K562 (cell line): ENCODE results near the gene B3GAT1. TPM values are rescaled to one million over a fixed set of nuclear protein-coding genes. Genes with fewer than 3 reads are reported as not detected.

Experiments
- ATAC-seq: fragments of 200-7000 bp; cut with Tn5 transposase; 3 replicates; pipeline ENCODE4 v1.9.1; 2020; ENCODE audit warnings: moderate library complexity
- BruUV-seq: library from RNA; stranded (reverse); fragments of 400-500 nt; replicated peaks from 2 replicates; lab custom pipeline; 2021; lab: Mats Ljungman, UMichigan
- CTCF ChIA-PET: fragments of 300-600 bp; formaldehyde crosslinking; extraction: SDS; loops from one replicate; lab custom pipeline; 2021; ENCODE audit warnings: low intra/inter-chr PET ratio; lab: Yijun Ruan, JAX
- POLR2A ChIA-PET: fragments of 300-600, 350-650 bp; sonication (Branson Sonifier 250); formaldehyde crosslinking; extraction: SDS; loops from one replicate; lab custom pipeline; 2021; ENCODE audit warnings: antibody characterized with exemption, inconsistent platforms; lab: Yijun Ruan, JAX
- DNase-seq, 4 experiments: peaks; one replicate each; pipeline versions ENCODE4 v3.0.0 to v3.0.0-alpha.2; 2011 to 2018; ENCODE audit warnings: low spot score in 3 of 4, mixed read lengths in 3 of 4; ENCODE audit errors: extremely low read depth in 1 of 4
- FAIRE-seq: peaks from 2 replicates; lab custom pipeline; 2011; peaks lifted over from hg19 to GRCh38; lab: Jason Lieb, UNC
- H2AFZ ChIP-seq: 2 replicates; pipeline ENCODE4 v1.6.0; 2011; ENCODE audit warnings: low read depth, low read length, control low read depth, inconsistent platforms
- H3K27ac ChIP-seq: fragments of 200-600 bp; 3 replicates; pipeline ENCODE4 v1.8.0; 2011; ENCODE audit warnings: low read depth, mild to moderate bottlenecking, control low read depth, inconsistent platforms, low read length, moderate library complexity, mixed read lengths; ENCODE audit errors: extremely low read depth
- H3K27me3 ChIP-seq, 2 experiments: fragments of 300-600 bp in 1 of 2; 2 replicates in 1 of 2; 3 replicates in 1 of 2; pipeline versions ENCODE4 v1.6.0 to v1.8.0; 2011; ENCODE audit warnings: inconsistent platforms in 2 of 2, low read length in 2 of 2, mild to moderate bottlenecking in 1 of 2, mixed read lengths in 1 of 2, moderate library complexity in 1 of 2; ENCODE audit not compliant: control insufficient read depth in 2 of 2, insufficient read depth in 2 of 2
- H3K36me3 ChIP-seq: fragments of 300-600 bp; 3 replicates; pipeline ENCODE4 v1.8.0; 2011; ENCODE audit warnings: mild to moderate bottlenecking, low read length, inconsistent platforms; ENCODE audit not compliant: control insufficient read depth, insufficient read depth
- H3K4me1 ChIP-seq, 2 experiments: fragments of 200-600 bp in 1 of 2; replicated peaks in 1 of 2; 2 replicates in 1 of 2; 3 replicates in 1 of 2; pipeline versions ENCODE4 v1.5.1 to v1.8.0; 2011; ENCODE audit warnings: inconsistent platforms in 2 of 2, low read length in 2 of 2, mild to moderate bottlenecking in 1 of 2, mixed read lengths in 1 of 2, moderate library complexity in 1 of 2; ENCODE audit not compliant: control insufficient read depth in 2 of 2, insufficient read depth in 2 of 2
- H3K4me2 ChIP-seq: 2 replicates; pipeline ENCODE4 v1.6.1; 2011; ENCODE audit warnings: low read length, control low read depth, inconsistent platforms, mixed read lengths; ENCODE audit not compliant: insufficient read depth
- H3K4me3 ChIP-seq: fragments of 200-600 bp; sonication (generic), shearing (Covaris generic); 2 replicates; pipeline ENCODE4 v1.5.1; 2016; ENCODE audit warnings: control low read depth, inconsistent platforms
- H3K79me2 ChIP-seq: fragments of 200-600 bp; 3 replicates; pipeline ENCODE4 v1.8.0; 2011; ENCODE audit warnings: low read length, inconsistent platforms; ENCODE audit not compliant: control insufficient read depth, insufficient read depth
- H3K9ac ChIP-seq, 2 experiments: 2 replicates each; pipeline versions ENCODE4 v1.6.0 to v1.6.1; 2011; ENCODE audit warnings: low read depth in 2 of 2, low read length in 2 of 2, control low read depth in 1 of 2, inconsistent platforms in 1 of 2, mild to moderate bottlenecking in 1 of 2, mixed read lengths in 1 of 2; ENCODE audit not compliant: insufficient read depth in 1 of 2
- H3K9me1 ChIP-seq: one replicate; pipeline ENCODE4 v1.6.0; 2011; ENCODE audit warnings: inconsistent platforms, mild to moderate bottlenecking, low read length, moderate library complexity; ENCODE audit not compliant: control insufficient read depth, insufficient read depth
- H3K9me3 ChIP-seq: replicated peaks from 2 replicates; pipeline ENCODE4 v1.5.1; 2011; ENCODE audit warnings: low read depth, low read length, inconsistent platforms; ENCODE audit not compliant: control insufficient read depth, insufficient read depth
- H4K20me1 ChIP-seq: replicated peaks from 2 replicates; pipeline ENCODE4 v1.6.1; 2011; ENCODE audit warnings: low read length, inconsistent platforms, mixed read lengths; ENCODE audit not compliant: control insufficient read depth, insufficient read depth
- LCOR ChIP-seq: sonication (generic); formaldehyde crosslinking; IDR thresholded peaks from 2 replicates; pipeline ENCODE4 v1.8.0; 2022; ENCODE audit warnings: mild to moderate bottlenecking, missing genetic modification reagents
- NR4A1 ChIP-seq, 2 experiments: fragments of 250-450 bp in 1 of 2; fragments of 450-650 bp in 1 of 2; sonication (Bioruptor Pico) in 1 of 2; IDR thresholded peaks; 2 replicates each; pipeline versions ENCODE4 v1.4.0 to v1.6.1; 2016 to 2020; ENCODE audit warnings: mild to moderate bottlenecking in 2 of 2, missing compliant biosample characterization in 1 of 2, missing genetic modification characterization in 1 of 2, moderate library complexity in 1 of 2
- RFX1 ChIP-seq: fragments of 450-650 bp; IDR thresholded peaks from 2 replicates; pipeline ENCODE4 v1.6.1; 2016; ENCODE audit warnings: mild to moderate bottlenecking, moderate library complexity
- SMARCA5 ChIP-seq: fragments of 450-650 bp; IDR thresholded peaks from 2 replicates; pipeline ENCODE4 v1.6.1; 2016
- YY1 ChIP-seq, 3 experiments: IDR thresholded peaks; 2 replicates each; pipeline ENCODE4 v1.6.1; 2011; ENCODE audit warnings: low read length in 2 of 3, mild to moderate bottlenecking in 2 of 3, moderate library complexity in 2 of 3, borderline replicate concordance in 1 of 3, control low read depth in 1 of 3, low read depth in 1 of 3; ENCODE audit not compliant: insufficient read depth in 3 of 3, insufficient replicate concordance in 2 of 3, control insufficient read depth in 1 of 3, insufficient read length in 1 of 3; ENCODE audit errors: extremely low read depth in 1 of 3
- ZNF121 ChIP-seq: sonication (generic); formaldehyde crosslinking; conservative IDR thresholded peaks from 2 replicates; pipeline ENCODE4 v1.8.0; 2022; ENCODE audit warnings: missing genetic modification reagents
- WGBS: fragments of 100-300 bp; shearing (Covaris generic); methylation state at CpG from one replicate; pipeline ENCODE4 v1.1.6; 2016; ENCODE audit warnings: low coverage, mixed read lengths; ENCODE audit not compliant: insufficient coverage; ENCODE audit errors: missing lambda C conversion rate; 5-methylcytosine and 5-hydroxymethylcytosine counted together
- in situ Hi-C: fragments of 300-500 bp; cut with MboI; formaldehyde crosslinking; loops from 4 replicates; pipeline ENCODE4 v1.15.0; 2018; ENCODE audit warnings: inconsistent platforms, mixed read lengths
- intact Hi-C: fragments of 100-400 bp; cut with micrococcal nuclease; formaldehyde crosslinking; loops from 2 replicates; pipeline ENCODE4 v1.14.2; 2022
- polyA plus RNA-seq, 8 experiments: library from polyadenylated mRNA; depleted of rRNA in 4 of 8; stranded (reverse) in 5 of 8; unstranded in 3 of 8; fragments of >200 nt; fragmentation: Nextera tagmentation in 2 of 8; fragmentation: Illumina TruSeq in 1 of 8; extraction: Ambion mirVana in 2 of 8; extraction: Trizol in 1 of 8; gene quantifications; 2 replicates each; pipeline versions ENCODE4 v1.2.1 to v1.2.3, GENCODE V29; 2011 to 2014; ENCODE audit warnings: inconsistent platforms in 1 of 8, missing spikeins in 1 of 8
- total RNA-seq, 7 experiments: library from RNA; depleted of rRNA in 6 of 7; stranded (reverse); fragments of >200 nt in 6 of 7; fragmentation: Illumina TruSeq in 2 of 7; extraction: Trizol in 2 of 7; gene quantifications; 2 replicates each; pipeline versions ENCODE4 v1.2.1 to v1.2.3, GENCODE V29; 2011 to 2021; ENCODE audit warnings: low replicate concordance in 1 of 7
- TF ChIP-seq, protein P1 (sequence below), 2 experiments: fragments of 450-650 bp; formaldehyde crosslinking in 1 of 2; IDR thresholded peaks; 2 replicates each; pipeline versions ENCODE4 v1.4.0 to v1.6.1; 2014 to 2020; ENCODE audit warnings: mild to moderate bottlenecking in 2 of 2, borderline replicate concordance in 1 of 2, low read depth in 1 of 2

B3GAT1 gene
- total and polyA plus RNA-seq, 9 of the 15 experiments (the other 6 are each of a cell fraction or from before 2014, with no cell fraction given), result 0.01 to 0.53 (median 0.14) TPM; not detected in 1

DNA sequence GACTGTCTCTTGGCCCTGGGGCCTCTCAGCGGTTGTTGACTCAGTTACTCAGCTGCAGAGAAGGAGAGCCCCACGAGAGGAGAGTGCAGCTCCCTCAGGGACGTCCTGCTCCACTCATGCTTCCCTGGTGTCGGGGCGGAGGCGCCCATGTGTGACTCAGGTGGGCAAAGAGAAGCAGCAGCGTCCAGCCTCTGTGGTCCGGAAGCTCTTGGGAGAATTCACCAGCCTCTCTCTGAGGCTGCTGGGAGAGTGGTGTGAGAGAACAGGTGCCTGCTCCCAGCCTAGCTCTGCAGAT, 54.5 kb downstream of the B3GAT1 start:
- ATAC-seq (no peak), DNase-seq (no peak), FAIRE-seq (no peak)
- H2AFZ ChIP-seq, result no peak overlapping the region
- WGBS, result 61% methylated on average over 8 of the region's 8 CpGs
- no peaks in the 10 kb centered on the region for H3K9me1 ChIP-seq
- no peak overlapping the region; a peak in 1 of 4 replicates for H3K9ac ChIP-seq
- no TSS peak for BruUV-seq
- H3K27me3 ChIP-seq, result no peaks in the 10 kb centered on the region
- intact Hi-C loops (no loop called here), in situ Hi-C loops (no loop called here)
- H4K20me1 ChIP-seq, result no peaks in the 10 kb centered on the region
- H3K36me3 ChIP-seq, result peaks cover 3% of the 10 kb centered on the region; the same call in 2 of the 3 replicates
- H3K4me2 ChIP-seq, result no peak overlapping the region
- H3K4me3 ChIP-seq, result no peak overlapping the region
- H3K79me2 ChIP-seq, result no peaks in the 10 kb centered on the region
- ChIA-PET CTCF (no interaction called here), POLR2A (interaction anchor here (0.6 kb wide), 1 partner anchor 23 kb away, joined by 3 read pairs; no protein-coding TSS in a partner anchor)
- no peak overlapping the region for H3K27ac ChIP-seq
- no peak for TF ChIP-seq RFX1
- TF ChIP-seq YY1 (IDR thresholded peaks at IDR 0.05; ENCODE audit: borderline replicate concordance in 1 of 3, control insufficient read depth in 1 of 3, extremely low read depth in 1 of 3, insufficient read depth in 3 of 3, insufficient read length in 1 of 3, insufficient replicate concordance in 2 of 3, low read depth in 1 of 3, low read length in 2 of 3), result no peak
- TF ChIP-seq ZNF121 (CRISPR knock-in tag), result no peak
- no peak for TF ChIP-seq NR4A1 (CRISPR knock-in tag; IDR thresholded peaks at IDR 0.05)
- TF ChIP-seq NR4A1 (tag; IDR thresholded peaks at IDR 0.05), result no peak
- TF ChIP-seq LCOR (CRISPR knock-in tag), result no peak
- TF ChIP-seq, protein P1, sequence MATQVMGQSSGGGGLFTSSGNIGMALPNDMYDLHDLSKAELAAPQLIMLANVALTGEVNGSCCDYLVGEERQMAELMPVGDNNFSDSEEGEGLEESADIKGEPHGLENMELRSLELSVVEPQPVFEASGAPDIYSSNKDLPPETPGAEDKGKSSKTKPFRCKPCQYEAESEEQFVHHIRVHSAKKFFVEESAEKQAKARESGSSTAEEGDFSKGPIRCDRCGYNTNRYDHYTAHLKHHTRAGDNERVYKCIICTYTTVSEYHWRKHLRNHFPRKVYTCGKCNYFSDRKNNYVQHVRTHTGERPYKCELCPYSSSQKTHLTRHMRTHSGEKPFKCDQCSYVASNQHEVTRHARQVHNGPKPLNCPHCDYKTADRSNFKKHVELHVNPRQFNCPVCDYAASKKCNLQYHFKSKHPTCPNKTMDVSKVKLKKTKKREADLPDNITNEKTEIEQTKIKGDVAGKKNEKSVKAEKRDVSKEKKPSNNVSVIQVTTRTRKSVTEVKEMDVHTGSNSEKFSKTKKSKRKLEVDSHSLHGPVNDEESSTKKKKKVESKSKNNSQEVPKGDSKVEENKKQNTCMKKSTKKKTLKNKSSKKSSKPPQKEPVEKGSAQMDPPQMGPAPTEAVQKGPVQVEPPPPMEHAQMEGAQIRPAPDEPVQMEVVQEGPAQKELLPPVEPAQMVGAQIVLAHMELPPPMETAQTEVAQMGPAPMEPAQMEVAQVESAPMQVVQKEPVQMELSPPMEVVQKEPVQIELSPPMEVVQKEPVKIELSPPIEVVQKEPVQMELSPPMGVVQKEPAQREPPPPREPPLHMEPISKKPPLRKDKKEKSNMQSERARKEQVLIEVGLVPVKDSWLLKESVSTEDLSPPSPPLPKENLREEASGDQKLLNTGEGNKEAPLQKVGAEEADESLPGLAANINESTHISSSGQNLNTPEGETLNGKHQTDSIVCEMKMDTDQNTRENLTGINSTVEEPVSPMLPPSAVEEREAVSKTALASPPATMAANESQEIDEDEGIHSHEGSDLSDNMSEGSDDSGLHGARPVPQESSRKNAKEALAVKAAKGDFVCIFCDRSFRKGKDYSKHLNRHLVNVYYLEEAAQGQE (IDR thresholded peaks at IDR 0.05; ENCODE audit: borderline replicate concordance), result no peak
- TF ChIP-seq, protein P1 (CRISPR knock-in tag; IDR thresholded peaks at IDR 0.05; ENCODE audit: low read depth), result no peak
- TF ChIP-seq SMARCA5, result no peak
- no peaks in the 10 kb centered on the region for H3K9me3 ChIP-seq
- peaks cover 17 to 18% of the 10 kb centered on the region in 2 experiments; a peak in 4 of 5 replicates for H3K4me1 ChIP-seq
